Measurements from ENCODE around the gene INF2. TPM values are rescaled to one million over a fixed set of nuclear protein-coding genes. Genes with fewer than 3 reads are reported as not detected.
A peak's percentile ranks its signal among the peaks of the same experiment; 100 is the strongest.

INF2 gene
- 10 to 100 TPM; 36.7 to 43.6 (median 37.8) TPM for total RNA-seq

DNA sequence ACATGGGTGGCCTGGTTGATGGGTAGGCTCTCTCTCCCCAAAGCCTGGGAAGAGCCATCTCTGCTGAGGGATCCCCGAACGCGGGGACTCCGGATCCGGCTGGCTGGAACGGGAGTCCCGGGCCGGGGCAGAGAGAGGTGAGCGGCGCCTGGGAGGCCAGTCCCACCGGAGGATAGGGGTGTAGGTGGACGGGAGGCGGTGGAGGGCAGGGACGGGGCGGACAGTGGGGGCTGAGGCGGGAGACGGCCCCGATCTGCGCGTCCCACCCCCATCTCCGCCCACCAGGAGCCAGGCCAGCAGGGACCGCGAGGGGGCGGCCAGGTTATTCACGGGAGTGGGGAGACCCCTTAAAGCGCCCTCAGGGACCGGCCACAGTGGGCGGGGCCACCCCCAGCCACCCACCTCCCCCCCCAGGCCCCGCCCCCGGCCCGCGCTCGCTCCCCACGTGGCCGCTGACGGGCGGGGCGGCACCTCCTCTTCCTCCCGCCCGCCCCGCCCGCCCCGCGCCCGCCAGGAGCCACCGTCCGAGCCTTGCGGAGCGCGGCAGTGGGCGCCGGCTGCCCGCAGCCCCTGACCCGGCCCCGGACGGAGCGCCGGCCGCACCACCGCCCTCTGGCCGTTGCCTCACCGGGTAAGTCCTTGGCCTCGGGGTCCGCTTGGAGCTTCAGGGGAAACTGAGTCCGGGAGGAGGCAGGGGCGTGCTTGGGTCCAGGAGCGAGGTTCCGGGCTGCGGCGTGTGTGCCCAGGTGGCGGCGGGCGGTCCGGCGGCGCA lies at the start of gene INF2:
TSS of gene INF2 (plus strand) at position 510 of the 772 bp plus-strand sequence. CDS start 11,748 bp downstream, outside the sequence.
- Histone ChIP-seq H3K9me3 (no peaks in the 10 kb centered on the region), H3K27me3 (no peaks in the 10 kb centered on the region), H3K27ac (peak within 1 kb of the TSS; percentile 86 to 90 (median 87)), H3K4me1 (peaks cover 47 to 79% (median 66%) of the 10 kb centered on the region in 3 donors), H3K4me3 (peak within 1 kb of the TSS; percentile 72 to 99 (median 92)), H3K36me3 (no peaks in the 10 kb centered on the region)
- 0% methylated on average over 3 of the region's 76 CpGs; no CpG with 5 or more reads in 1 of the 2 donors for WGBS, 2 donors
- TF ChIP-seq, protein P1, sequence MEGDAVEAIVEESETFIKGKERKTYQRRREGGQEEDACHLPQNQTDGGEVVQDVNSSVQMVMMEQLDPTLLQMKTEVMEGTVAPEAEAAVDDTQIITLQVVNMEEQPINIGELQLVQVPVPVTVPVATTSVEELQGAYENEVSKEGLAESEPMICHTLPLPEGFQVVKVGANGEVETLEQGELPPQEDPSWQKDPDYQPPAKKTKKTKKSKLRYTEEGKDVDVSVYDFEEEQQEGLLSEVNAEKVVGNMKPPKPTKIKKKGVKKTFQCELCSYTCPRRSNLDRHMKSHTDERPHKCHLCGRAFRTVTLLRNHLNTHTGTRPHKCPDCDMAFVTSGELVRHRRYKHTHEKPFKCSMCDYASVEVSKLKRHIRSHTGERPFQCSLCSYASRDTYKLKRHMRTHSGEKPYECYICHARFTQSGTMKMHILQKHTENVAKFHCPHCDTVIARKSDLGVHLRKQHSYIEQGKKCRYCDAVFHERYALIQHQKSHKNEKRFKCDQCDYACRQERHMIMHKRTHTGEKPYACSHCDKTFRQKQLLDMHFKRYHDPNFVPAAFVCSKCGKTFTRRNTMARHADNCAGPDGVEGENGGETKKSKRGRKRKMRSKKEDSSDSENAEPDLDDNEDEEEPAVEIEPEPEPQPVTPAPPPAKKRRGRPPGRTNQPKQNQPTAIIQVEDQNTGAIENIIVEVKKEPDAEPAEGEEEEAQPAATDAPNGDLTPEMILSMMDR (IDR thresholded peaks at IDR 0.05), result peak in 1 of 6 experiments; percentile 13
- TF ChIP-seq POLR2A (IDR thresholded peaks at IDR 0.05), result peak in 1 of 4 donors; percentile 38
- DNase-seq, result no peak
- intact Hi-C loops (cut with DNase I), result no loop called here

DNA sequence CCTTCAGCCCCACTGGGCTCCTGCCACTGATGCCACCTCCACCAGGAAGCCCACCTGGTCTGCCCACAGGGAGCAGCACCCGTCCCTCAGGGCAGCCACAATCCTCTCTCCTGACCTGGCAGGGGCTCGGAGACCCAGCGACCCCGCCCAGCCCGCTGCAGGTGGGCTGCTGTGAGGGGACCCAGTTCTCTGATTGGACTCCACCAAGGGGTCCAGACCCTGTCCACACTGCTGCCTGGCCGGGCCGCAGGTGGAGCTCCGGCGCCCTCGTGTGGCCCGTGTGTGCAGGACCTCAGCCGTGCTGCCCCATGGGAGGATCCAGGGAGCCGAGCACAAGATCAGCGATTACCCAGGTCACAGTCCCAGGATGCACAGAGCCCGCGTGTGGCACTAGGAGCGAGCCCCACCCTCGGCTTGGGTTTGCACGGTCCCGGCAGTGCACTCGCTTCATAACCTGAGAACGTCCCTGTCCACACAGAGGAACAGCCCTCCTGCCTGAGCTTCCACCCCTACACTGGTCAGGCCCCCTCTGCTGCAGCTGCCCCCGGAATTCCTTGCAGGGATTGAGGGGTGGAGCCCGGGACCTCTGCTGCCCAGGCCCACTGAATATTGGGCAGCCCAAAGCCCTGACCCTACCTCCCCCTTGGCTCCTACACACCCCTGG lies 49.4 kb upstream of the INF2 start:
- Histone ChIP-seq H3K4me1 (peaks cover 0 to 7% (median 0%) of the 10 kb centered on the region in 3 donors), H3K36me3 (no peaks in the 10 kb centered on the region), H3K27ac (no peak overlapping the region), H3K4me3 (no peak overlapping the region), H3K9me3 (no peaks in the 10 kb centered on the region), H3K27me3 (peaks cover 0 to 86% (median 4%) of the 10 kb centered on the region in 4 donors)
- 43% methylated on average over 2 of the region's 24 CpGs; no CpG with 5 or more reads in 1 of the 2 donors for WGBS, 2 donors
- intact Hi-C loops (cut with DNase I), result loop anchor here (10.0 kb wide), 1 partner anchor 495 kb away; no protein-coding TSS in a partner anchor
- TF ChIP-seq, protein P1 (IDR thresholded peaks at IDR 0.05), result peak; percentile 62 to 88 (median 78)
- TF ChIP-seq POLR2A (IDR thresholded peaks at IDR 0.05), result no peak
- no peak for DNase-seq

DNA sequence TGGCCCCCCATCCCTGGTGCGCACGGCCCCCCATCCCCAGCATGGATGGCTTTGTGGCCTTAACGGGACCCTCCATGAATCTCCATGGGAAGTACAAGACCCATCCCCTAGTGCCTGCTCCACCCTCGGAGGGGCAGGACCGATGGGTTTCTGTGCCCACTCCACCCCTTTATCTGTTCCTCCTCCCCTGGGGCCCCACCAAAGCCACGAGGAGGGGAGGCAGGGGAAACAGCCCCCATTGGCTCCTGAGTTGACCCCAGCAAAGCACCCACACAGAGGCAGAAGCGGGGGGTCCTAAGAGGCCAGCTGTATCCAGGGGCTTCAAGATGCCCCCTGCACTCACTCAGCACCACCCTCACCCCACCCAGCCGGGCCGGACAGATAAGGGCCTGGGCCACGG lies 48.7 kb upstream of the INF2 start:
- DNase-seq, result no peak
- 87 to 100% methylated on average over 2 to 3 of the region's 10 CpGs for WGBS, 2 donors
- Histone ChIP-seq H3K4me1 (peaks cover 0 to 7% (median 0%) of the 10 kb centered on the region in 3 donors), H3K4me3 (no peak overlapping the region), H3K9me3 (peaks cover 0 to 3% (median 0%) of the 10 kb centered on the region in 3 donors), H3K27ac (no peak overlapping the region), H3K36me3 (no peaks in the 10 kb centered on the region), H3K27me3 (peaks cover 0 to 84% (median 4%) of the 10 kb centered on the region in 4 donors)
- intact Hi-C loops (cut with DNase I), result no loop called here
- TF ChIP-seq, protein P1 (IDR thresholded peaks at IDR 0.05), result no peak
- TF ChIP-seq POLR2A (IDR thresholded peaks at IDR 0.05), result no peak

DNA sequence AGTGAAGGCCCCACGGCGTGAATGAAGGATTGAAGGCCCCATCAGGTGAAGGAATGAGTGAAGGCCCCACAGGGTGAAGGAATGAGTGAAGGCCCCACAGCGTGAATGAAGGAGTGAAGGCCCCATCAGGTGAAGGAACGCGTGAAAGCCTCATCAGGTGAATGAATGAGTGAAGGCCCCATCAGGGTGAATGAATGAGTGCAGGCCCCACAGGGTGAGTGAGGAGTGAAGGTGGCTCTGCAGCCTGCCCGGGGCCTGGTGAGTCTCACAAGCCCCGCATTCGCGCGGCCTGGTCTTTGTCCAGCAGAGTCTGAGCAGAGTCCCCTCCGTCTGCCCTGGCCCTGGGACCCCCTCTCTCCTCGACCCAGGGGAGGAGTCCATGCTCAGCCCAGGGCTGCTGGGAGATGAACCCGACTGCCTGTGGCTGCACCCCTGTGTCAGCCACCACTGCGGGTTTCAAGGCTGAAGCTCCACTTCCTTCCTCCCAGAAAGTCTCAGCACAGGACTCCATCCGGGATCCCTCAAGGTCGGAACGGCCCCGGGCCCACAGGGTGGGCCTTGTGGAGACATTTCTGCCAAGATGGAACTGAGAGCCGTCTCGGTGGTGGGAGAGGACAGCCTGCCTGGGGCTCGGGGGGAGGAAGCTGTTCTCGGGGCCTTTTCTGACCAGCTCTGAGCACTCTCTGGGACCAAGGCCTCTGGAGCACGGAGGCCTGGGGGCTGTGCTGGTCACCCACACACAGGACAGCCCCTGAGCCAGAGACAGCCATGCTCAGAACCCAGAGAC lies 47.5 kb upstream of the INF2 start:
- H3K4me1 ChIP-seq, result peaks cover 0 to 7% (median 0%) of the 10 kb centered on the region in 3 donors
- no peaks in the 10 kb centered on the region for H3K36me3 ChIP-seq
- peaks cover 0 to 3% (median 0%) of the 10 kb centered on the region in 3 donors for H3K9me3 ChIP-seq
- no peak overlapping the region for H3K27ac ChIP-seq
- WGBS, 2 donors, result 73 to 86% methylated on average over 10 to 14 of the region's 23 CpGs
- TF ChIP-seq, protein P1 (IDR thresholded peaks at IDR 0.05), result no peak
- TF ChIP-seq POLR2A (IDR thresholded peaks at IDR 0.05), result no peak
- intact Hi-C loops (cut with DNase I), result no loop called here
- H3K4me3 ChIP-seq, result no peak overlapping the region
- peaks cover 0 to 72% (median 4%) of the 10 kb centered on the region in 4 donors for H3K27me3 ChIP-seq
- no peak for DNase-seq

Data from esophagus squamous epithelium (tissue), 5 donors.